Measurements from ENCODE around the gene RFPL2. TPM values are rescaled to one million over a fixed set of nuclear protein-coding genes. Genes with fewer than 3 reads are reported as not detected.
A peak's percentile ranks its signal among the peaks of the same experiment; 100 is the strongest.
"Not testable (repeated sequence)": the region's sequence is repeated elsewhere in the genome, so short reads cannot be mapped to it uniquely, and the experiment has no call there.

RFPL2 gene
- total RNA-seq, 3 donors from 2014 or later (not counting 1 experiment from before 2014, with no cell fraction given), result 0.14 to 0.34 TPM; not detected in 1

DNA sequence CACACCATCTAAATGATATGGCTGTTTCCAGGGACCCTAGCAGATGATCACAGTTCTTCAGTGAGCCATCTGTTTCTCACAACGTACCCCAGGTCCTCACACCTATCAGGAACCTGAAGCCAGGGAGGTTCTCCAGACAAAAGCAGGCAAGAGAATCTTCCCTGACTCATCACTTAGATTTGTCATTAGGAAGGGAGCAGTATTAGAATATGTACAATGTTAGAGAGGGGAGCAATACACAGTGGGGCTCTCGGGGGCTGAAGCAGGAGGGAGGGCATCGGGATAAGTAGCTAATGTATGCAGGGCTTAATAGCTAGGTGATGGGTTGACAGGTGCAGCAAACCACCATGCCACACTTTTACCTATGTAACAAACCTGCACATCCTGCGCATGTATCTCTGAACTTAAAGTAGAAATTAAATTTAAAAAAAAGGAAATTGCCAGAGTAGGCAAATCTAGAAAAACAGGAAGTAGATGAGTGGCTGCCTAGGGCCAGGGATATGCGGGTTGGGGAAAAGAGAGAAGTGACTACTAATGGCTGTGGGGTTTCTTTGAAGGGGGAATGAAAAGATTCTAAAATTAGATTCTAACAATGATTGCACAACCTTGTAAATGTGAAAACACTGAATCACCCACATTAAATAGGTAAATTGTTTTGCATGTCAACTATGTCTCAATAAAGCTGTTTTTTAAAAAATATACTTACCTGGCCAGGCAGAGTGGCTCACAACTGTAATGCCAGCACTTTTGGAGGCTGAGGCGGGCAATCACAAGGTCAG is 60.2 kb downstream of the RFPL2 start:
- no peaks in the 10 kb centered on the region for H3K4me1 Mint-ChIP-seq
- Histone ChIP-seq H3K27ac (ENCODE audit: low read length) (no peak overlapping the region), H3K36me3 (ENCODE audit: control insufficient read depth, insufficient read depth, low read length) (no peaks in the 10 kb centered on the region), H3K4me3 (ENCODE audit: low read length) (no peak overlapping the region), H3K9me3 (ENCODE audit: control insufficient read depth, insufficient read depth, low read length) (no peaks in the 10 kb centered on the region), H3K27me3 (ENCODE audit: control insufficient read depth, insufficient read depth, low read length) (no peaks in the 10 kb centered on the region), H3K4me1 (ENCODE audit: control insufficient read depth, insufficient read depth, low read length) (peaks cover 7% of the 10 kb centered on the region)
- no peak overlapping the region for H3K27ac Mint-ChIP-seq
- intact Hi-C loops (cut with micrococcal nuclease), result no loop called here
- peaks cover 2 to 4% of the 10 kb centered on the region in 2 donors for H3K9me3 Mint-ChIP-seq
- ATAC-seq (peak in 2 of 3 donors; percentile 50 to 63), DNase-seq (no peak)
- H3K4me3 Mint-ChIP-seq, result no peak overlapping the region
- peaks cover 7 to 13% of the 10 kb centered on the region in 2 donors for H3K27me3 Mint-ChIP-seq (ENCODE audit: low read depth in 2 of 2)
- 45% methylated on average over 5 of the region's 6 CpGs for WGBS (ENCODE audit: insufficient coverage)
- peaks cover 5% of the 10 kb centered on the region for H3K36me3 Mint-ChIP-seq
- TF ChIP-seq, protein P1, sequence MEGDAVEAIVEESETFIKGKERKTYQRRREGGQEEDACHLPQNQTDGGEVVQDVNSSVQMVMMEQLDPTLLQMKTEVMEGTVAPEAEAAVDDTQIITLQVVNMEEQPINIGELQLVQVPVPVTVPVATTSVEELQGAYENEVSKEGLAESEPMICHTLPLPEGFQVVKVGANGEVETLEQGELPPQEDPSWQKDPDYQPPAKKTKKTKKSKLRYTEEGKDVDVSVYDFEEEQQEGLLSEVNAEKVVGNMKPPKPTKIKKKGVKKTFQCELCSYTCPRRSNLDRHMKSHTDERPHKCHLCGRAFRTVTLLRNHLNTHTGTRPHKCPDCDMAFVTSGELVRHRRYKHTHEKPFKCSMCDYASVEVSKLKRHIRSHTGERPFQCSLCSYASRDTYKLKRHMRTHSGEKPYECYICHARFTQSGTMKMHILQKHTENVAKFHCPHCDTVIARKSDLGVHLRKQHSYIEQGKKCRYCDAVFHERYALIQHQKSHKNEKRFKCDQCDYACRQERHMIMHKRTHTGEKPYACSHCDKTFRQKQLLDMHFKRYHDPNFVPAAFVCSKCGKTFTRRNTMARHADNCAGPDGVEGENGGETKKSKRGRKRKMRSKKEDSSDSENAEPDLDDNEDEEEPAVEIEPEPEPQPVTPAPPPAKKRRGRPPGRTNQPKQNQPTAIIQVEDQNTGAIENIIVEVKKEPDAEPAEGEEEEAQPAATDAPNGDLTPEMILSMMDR (IDR thresholded peaks at IDR 0.05), result no peak

DNA sequence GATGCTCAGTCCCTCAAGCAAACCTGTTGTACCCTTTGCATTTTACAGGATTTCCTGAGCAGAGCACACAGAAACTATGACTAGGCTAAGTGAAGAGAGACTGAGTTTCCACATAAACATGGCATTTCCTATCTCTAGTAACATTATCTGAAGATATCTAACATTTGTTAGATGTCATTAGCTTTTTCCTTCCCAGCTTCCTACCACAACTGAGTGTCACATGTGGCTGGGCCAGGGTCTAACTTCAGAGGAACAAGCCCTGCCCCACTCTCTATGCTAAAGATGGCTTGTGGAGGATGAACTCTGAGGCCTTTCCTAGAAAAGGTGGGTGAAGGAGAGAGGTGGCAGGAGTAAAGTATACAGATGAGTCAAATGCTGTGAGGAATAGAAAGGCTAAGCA is 62.3 kb downstream of the RFPL2 start:
- ATAC-seq, result no peak
- DNase-seq, result no peak
- no peak overlapping the region for H3K27ac ChIP-seq (ENCODE audit: low read length)
- H3K9me3 ChIP-seq (ENCODE audit: control insufficient read depth, insufficient read depth, low read length), result no peaks in the 10 kb centered on the region
- Mint-ChIP-seq H3K9me3 (peaks cover 2 to 4% of the 10 kb centered on the region in 2 donors), H3K4me3 (no peak overlapping the region), H3K36me3 (peaks cover 3% of the 10 kb centered on the region), H3K4me1 (peaks cover 8 to 9% of the 10 kb centered on the region in 2 donors), H3K27me3 (ENCODE audit: low read depth in 2 of 2) (no peaks in the 10 kb centered on the region), H3K27ac (no peak overlapping the region)
- no peaks in the 10 kb centered on the region for H3K36me3 ChIP-seq (ENCODE audit: control insufficient read depth, insufficient read depth, low read length)
- TF ChIP-seq, protein P1 (IDR thresholded peaks at IDR 0.05), result no peak
- no peak overlapping the region for H3K4me3 ChIP-seq (ENCODE audit: low read length)
- intact Hi-C loops (cut with micrococcal nuclease), result no loop called here
- peaks cover 11% of the 10 kb centered on the region for H3K4me1 ChIP-seq (ENCODE audit: control insufficient read depth, insufficient read depth, low read length)
- no peaks in the 10 kb centered on the region for H3K27me3 ChIP-seq (ENCODE audit: control insufficient read depth, insufficient read depth, low read length)

DNA sequence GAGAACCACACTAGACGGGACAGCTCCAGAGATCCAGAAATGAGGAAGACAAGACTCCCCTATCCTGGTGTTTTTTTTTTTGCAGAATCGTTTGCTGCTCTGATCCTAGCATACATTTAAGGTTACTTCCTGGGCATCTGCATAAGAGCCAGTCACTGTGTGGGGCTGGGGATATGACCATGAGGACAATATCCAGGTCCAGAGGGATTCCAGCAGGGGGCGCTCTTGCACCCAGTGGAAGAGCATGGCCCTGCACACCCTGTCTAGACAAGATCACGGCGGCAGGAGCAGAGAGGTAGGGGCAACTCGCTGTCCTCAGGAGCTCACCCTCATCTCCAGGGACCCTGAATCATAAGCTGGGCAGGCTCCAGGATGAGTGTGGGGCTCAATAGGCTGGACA is 64.2 kb downstream of the RFPL2 start:
- H3K4me3 Mint-ChIP-seq; DNase-seq; H3K36me3 ChIP-seq (ENCODE audit: control insufficient read depth, insufficient read depth, low read length); H3K4me3 ChIP-seq (ENCODE audit: low read length); H3K27ac ChIP-seq (ENCODE audit: low read length); H3K27me3 ChIP-seq (ENCODE audit: control insufficient read depth, insufficient read depth, low read length); H3K9me3 ChIP-seq (ENCODE audit: control insufficient read depth, insufficient read depth, low read length); H3K27me3 Mint-ChIP-seq (ENCODE audit: low read depth in 2 of 2); H3K9me3 Mint-ChIP-seq; intact Hi-C loops (cut with micrococcal nuclease); H3K27ac Mint-ChIP-seq; H3K36me3 Mint-ChIP-seq: not testable (repeated sequence)
- peaks cover 19% of the 10 kb centered on the region for H3K4me1 ChIP-seq (ENCODE audit: control insufficient read depth, insufficient read depth, low read length)
- peaks cover 12 to 13% of the 10 kb centered on the region in 2 donors for H3K4me1 Mint-ChIP-seq
- 59% methylated on average over 3 of the region's 6 CpGs for WGBS (ENCODE audit: insufficient coverage)
- peak in 1 of 3 donors; percentile 40 for ATAC-seq

Other genes with a start within 250 kb of the RFPL2 start
- not detected for gene SLC5A1, start 161.8 kb downstream of the RFPL2 start, total RNA-seq
- gene C22orf42, start 45.8 kb downstream of the RFPL2 start, total RNA-seq, result not detected
- gene SLC5A4, start 50.3 kb upstream of the RFPL2 start, total RNA-seq, result not detected
- gene RFPL3, start 152.8 kb upstream of the RFPL2 start, total RNA-seq, result not detected
- 10 to 100 TPM; 44.3 to 53.2 (median 46.6) TPM for gene RTCB, start 207.2 kb upstream of the RFPL2 start, total RNA-seq

Measured in natural killer cell (primary cell).